Activated CD8-positive, alpha-beta T cell treated with anti-CD3 and anti-CD28 coated beads for 36 hours (primary cell): ENCODE measurements around the gene TRIM65. TPM values are rescaled to one million over a fixed set of nuclear protein-coding genes. Genes with fewer than 3 reads are reported as not detected.
A peak's percentile ranks its signal among the peaks of the same experiment; 100 is the strongest.
"Not testable (repeated sequence)": the region's sequence is repeated elsewhere in the genome, so short reads cannot be mapped to it uniquely, and the experiment has no call there.

Source experiments
- ATAC-seq: fragments of 200-7000 bp; cut with Tn5 transposase; one replicate; pipeline ENCODE4 v1.10.0; 2021; ENCODE audit warnings: mild to moderate bottlenecking, moderate library complexity
- CTCF ChIA-PET: fragments of 350-600 bp; sonication (Branson Sonifier 250); formaldehyde crosslinking; loops from one replicate; lab custom pipeline; 2021; ENCODE audit warnings: antibody characterized with exemption; lab: Charles Lee
- POLR2A ChIA-PET: fragments of 350-600 bp; sonication (Branson Sonifier 250); formaldehyde crosslinking; loops from one replicate; lab custom pipeline; 2021; ENCODE audit warnings: antibody characterized with exemption; lab: Charles Lee
- DNase-seq: peaks from one replicate; pipeline ENCODE4 v3.0.0-alpha.2; 2020
- H3K27ac Mint-ChIP-seq: one replicate; pipeline ENCODE4 v1.8.0; 2021; ENCODE audit warnings: mild to moderate bottlenecking, mixed read lengths
- H3K27me3 Mint-ChIP-seq: one replicate; pipeline ENCODE4 v1.8.0; 2021; ENCODE audit warnings: mixed read lengths
- H3K36me3 Mint-ChIP-seq: one replicate; pipeline ENCODE4 v1.8.0; 2021; ENCODE audit warnings: low read depth, mixed read lengths
- H3K4me1 Mint-ChIP-seq: one replicate; pipeline ENCODE4 v1.8.0; 2021; ENCODE audit warnings: low read depth, mixed read lengths
- H3K4me3 Mint-ChIP-seq: one replicate; pipeline ENCODE4 v1.8.0; 2021; ENCODE audit warnings: mild to moderate bottlenecking, moderate library complexity, mixed read lengths
- H3K9me3 Mint-ChIP-seq: one replicate; pipeline ENCODE4 v1.8.0; 2021; ENCODE audit warnings: mixed read lengths
- intact Hi-C: fragments of 100-400 bp; cut with micrococcal nuclease; formaldehyde crosslinking; loops from one replicate; pipeline ENCODE4 v1.10.0; 2022
- total RNA-seq, 2 experiments: library from RNA; stranded (reverse); gene quantifications; one replicate each; pipeline ENCODE4 v1.2.3, GENCODE V29; 2021
- TF ChIP-seq, protein P1 (sequence below): fragments of 200-600 bp; IDR thresholded peaks from one replicate; pipeline ENCODE4 v1.8.0; 2022; ENCODE audit warnings: antibody characterized with exemption, mild to moderate bottlenecking

Gene TRIM65
- total RNA-seq, 2 experiments from 2014 or later: 37.1 to 42.2 TPM

- Mint-ChIP-seq H3K4me3 (no peak overlapping the region), H3K27ac (no peak overlapping the region), H3K36me3 (no peaks in the 10 kb centered on the region), H3K4me1 (peaks cover 31% of the 10 kb centered on the region), H3K27me3 (no peaks in the 10 kb centered on the region), H3K9me3 (no peaks in the 10 kb centered on the region)
- ATAC-seq (no peak), DNase-seq (no peak)
- ChIA-PET CTCF (interaction anchor here (0.6 to 6.7 kb wide), 22 partner anchors 11 to 153 kb away, joined by 3 to 107 read pairs (median 7); partner anchors contain the start of genes CDK3, GALK1, TRIM47 and TRIM65), POLR2A (interaction anchor here (1.0 to 9.2 kb wide), 4 partner anchors 14 to 117 kb away, joined by 3 to 72 read pairs (median 4); partner anchors contain the start of genes ACOX1, TEN1 and TRIM47)
- TF ChIP-seq, protein P1, sequence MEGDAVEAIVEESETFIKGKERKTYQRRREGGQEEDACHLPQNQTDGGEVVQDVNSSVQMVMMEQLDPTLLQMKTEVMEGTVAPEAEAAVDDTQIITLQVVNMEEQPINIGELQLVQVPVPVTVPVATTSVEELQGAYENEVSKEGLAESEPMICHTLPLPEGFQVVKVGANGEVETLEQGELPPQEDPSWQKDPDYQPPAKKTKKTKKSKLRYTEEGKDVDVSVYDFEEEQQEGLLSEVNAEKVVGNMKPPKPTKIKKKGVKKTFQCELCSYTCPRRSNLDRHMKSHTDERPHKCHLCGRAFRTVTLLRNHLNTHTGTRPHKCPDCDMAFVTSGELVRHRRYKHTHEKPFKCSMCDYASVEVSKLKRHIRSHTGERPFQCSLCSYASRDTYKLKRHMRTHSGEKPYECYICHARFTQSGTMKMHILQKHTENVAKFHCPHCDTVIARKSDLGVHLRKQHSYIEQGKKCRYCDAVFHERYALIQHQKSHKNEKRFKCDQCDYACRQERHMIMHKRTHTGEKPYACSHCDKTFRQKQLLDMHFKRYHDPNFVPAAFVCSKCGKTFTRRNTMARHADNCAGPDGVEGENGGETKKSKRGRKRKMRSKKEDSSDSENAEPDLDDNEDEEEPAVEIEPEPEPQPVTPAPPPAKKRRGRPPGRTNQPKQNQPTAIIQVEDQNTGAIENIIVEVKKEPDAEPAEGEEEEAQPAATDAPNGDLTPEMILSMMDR: no peak
- intact Hi-C loops: no loop called here
Measured at GRCh38 chr17:75861927-75862317, 34.8 kb downstream of the TRIM65 start.

DNA sequence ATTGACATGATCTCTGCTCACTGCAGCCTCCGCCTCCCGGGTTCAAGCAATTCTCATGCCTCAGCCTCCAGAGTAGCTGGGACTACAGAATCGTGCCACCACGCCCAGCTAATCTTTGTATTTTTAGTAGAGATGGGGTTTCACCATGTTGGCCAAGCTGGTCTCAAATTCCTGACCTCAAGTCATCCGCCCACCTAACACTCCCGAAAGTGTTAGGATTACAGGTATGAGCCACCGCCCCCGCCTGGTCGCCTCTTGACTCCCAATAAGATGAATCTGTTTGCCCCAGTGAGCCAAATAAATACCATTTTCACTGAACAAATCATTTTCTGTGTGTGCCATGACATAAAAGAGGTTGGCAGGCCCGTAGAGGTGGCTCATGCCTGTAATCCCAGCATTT lies 37.4 kb downstream of the TRIM65 start:
- DNase-seq: peak; percentile 26
- H3K27ac Mint-ChIP-seq, H3K36me3 Mint-ChIP-seq, H3K27me3 Mint-ChIP-seq, intact Hi-C loops, H3K4me3 Mint-ChIP-seq, H3K9me3 Mint-ChIP-seq, ATAC-seq: not testable (repeated sequence)
- CTCF ChIA-PET: interaction anchor here (0.9 to 6.7 kb wide), 4 partner anchors 12 to 106 kb away, joined by 3 to 107 read pairs (median 8); no protein-coding TSS in a partner anchor
- POLR2A ChIA-PET: interaction anchor here (1.5 to 9.2 kb wide), 2 partner anchors 17 to 80 kb away, joined by 4 to 72 read pairs; partner anchors contain the start of gene TRIM47
- peaks cover 27% of the 10 kb centered on the region for H3K4me1 Mint-ChIP-seq

DNA sequence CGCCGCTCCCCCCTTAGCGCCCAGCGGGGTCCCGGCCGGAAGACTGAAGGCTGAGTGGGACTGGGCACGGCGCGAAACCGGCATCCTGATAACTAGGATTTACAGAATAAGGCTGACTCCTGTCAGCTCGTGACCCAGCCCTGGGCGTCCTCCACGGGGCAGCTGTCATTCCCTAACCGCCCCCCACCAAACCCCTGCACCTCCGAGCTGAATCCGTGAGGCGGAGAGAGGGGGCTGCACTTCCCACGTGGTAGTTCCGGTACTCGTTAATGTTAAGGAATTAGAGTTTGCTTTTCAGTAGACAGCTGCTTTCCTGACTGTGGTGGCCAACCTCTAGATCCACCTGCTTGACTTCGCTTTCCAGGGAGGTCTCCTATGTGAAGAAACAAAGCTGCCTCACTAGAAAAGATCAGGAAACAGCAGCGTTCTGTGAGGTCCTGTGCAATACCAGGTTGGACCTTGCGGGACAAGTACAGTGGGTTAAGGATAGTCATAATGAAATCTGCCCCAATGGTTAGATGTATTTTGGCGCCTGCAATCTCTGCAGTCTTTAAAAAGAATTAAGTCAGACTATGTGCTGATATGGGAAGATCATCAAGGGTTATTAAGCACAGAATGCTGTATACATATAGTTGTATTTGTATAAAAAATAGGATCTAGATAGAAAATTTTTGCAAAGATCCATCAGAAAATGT lies 40.5 kb downstream of the TRIM65 start:
- ChIA-PET POLR2A (interaction anchor here (0.7 to 9.2 kb wide), 13 partner anchors 9 to 103 kb away, joined by 3 to 72 read pairs (median 7); partner anchors contain the start of genes TRIM47, TRIM65, UNC13D and UNK), CTCF (interaction anchor here (0.6 to 3.5 kb wide), 17 partner anchors 8 to 107 kb away, joined by 3 to 45 read pairs (median 5); partner anchors contain the start of genes GALK1, TRIM47 and TRIM65)
- TF ChIP-seq, protein P1: peak; percentile 53
- peaks cover 2% of the 10 kb centered on the region for H3K36me3 Mint-ChIP-seq
- DNase-seq (peak; percentile 44), ATAC-seq (no peak)
- H3K27ac Mint-ChIP-seq: peak overlapping the region; percentile 92
- peaks cover 33% of the 10 kb centered on the region for H3K4me1 Mint-ChIP-seq
- intact Hi-C loops: no loop called here
- no peaks in the 10 kb centered on the region for H3K9me3 Mint-ChIP-seq
- H3K4me3 Mint-ChIP-seq: no peak overlapping the region
- no peaks in the 10 kb centered on the region for H3K27me3 Mint-ChIP-seq

DNA sequence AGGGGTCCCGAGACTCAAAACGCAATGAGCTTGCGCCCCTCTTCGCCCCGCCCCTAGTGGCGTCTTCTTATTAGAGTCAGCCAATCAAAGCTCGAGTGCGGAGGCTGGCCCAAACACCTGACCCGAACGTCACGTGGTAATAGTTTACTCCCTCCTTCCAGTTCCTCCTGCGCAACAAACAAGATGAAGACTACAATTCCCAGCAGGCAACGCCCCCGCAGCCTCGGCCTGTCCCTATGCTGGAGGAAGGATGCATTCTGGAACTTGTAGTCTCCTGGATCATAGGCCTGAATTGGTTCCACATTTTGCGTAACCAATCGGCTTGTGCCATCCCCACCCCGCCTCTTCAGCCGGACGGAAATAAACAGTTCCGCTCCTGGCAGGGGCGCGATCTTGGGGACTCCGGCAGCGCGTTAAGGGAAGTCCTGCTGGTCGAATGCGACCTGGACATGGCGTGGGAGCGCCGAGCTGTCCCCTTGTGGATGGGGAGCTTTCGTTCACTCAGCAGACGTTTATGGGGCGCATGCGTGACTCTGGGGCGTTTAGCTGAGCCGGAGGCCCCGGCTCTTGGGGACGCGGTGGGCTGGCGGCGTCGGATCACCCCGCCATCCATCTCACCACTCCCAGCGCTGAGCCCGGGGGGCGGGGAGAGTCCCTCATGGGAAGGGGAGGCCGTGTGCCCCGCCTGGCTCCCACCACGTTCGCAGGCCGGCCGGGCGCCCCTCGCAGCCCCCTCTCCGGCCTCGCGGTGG lies 41.3 kb downstream of the TRIM65 start, which contains the start of gene WBP2:
TSS of gene WBP2 (minus strand) at position 26 of the 752 bp plus-strand sequence. CDS start 38 bp downstream, outside the sequence.
- TF ChIP-seq, protein P1: no peak
- H3K27me3 Mint-ChIP-seq: no peaks in the 10 kb centered on the region
- CTCF ChIA-PET: interaction anchor here (0.6 to 3.5 kb wide), 23 partner anchors 7 to 159 kb away, joined by 3 to 45 read pairs (median 4); partner anchors contain the start of genes GALK1, TRIM47 and TRIM65
- H3K9me3 Mint-ChIP-seq: no peaks in the 10 kb centered on the region
- POLR2A ChIA-PET: interaction anchor here (0.7 to 9.2 kb wide), 16 partner anchors 9 to 184 kb away, joined by 3 to 72 read pairs (median 6); partner anchors contain the start of genes TRIM47, TRIM65, UNC13D and UNK
- H3K27ac Mint-ChIP-seq: peak within 1 kb of the TSS; percentile 92
- no peak within 1 kb of the TSS for H3K4me3 Mint-ChIP-seq
- peaks cover 33% of the 10 kb centered on the region for H3K4me1 Mint-ChIP-seq
- DNase-seq (peak; percentile 100), ATAC-seq (peak; percentile 93)
- intact Hi-C loops: no loop called here
- H3K36me3 Mint-ChIP-seq: peaks cover 2% of the 10 kb centered on the region

- ChIA-PET POLR2A (interaction anchor here (0.6 to 9.2 kb wide), 14 partner anchors 10 to 242 kb away, joined by 3 to 72 read pairs (median 6); partner anchors contain the start of genes TRIM47, TRIM65, UNC13D and UNK), CTCF (interaction anchor here (0.6 to 3.5 kb wide), 21 partner anchors 9 to 159 kb away, joined by 3 to 45 read pairs (median 5); partner anchors contain the start of genes GALK1, TRIM47 and TRIM65)
- no peak overlapping the region for H3K27ac Mint-ChIP-seq
- no peaks in the 10 kb centered on the region for H3K9me3 Mint-ChIP-seq
- H3K4me3 Mint-ChIP-seq: no peak overlapping the region
- H3K36me3 Mint-ChIP-seq: peaks cover 3% of the 10 kb centered on the region
- DNase-seq: no peak
- peaks cover 33% of the 10 kb centered on the region for H3K4me1 Mint-ChIP-seq
- no peaks in the 10 kb centered on the region for H3K27me3 Mint-ChIP-seq
- TF ChIP-seq, protein P1: no peak
- peak; percentile 4 for ATAC-seq
- intact Hi-C loops: no loop called here
Measured at GRCh38 chr17:75854881-75855309, 41.9 kb downstream of the TRIM65 start.
